LNCaP clone FGC (cell line): ENCODE data around the gene MUS81.

Experiments
- DNase-seq: peaks from one replicate; pipeline ENCODE4 v3.0.0-alpha.2; 2011; ENCODE audit warnings: low read depth
- H3K4me3 ChIP-seq: 2 replicates; pipeline ENCODE4 v1.5.1; 2011; ENCODE audit warnings: mild to moderate bottlenecking, low read depth, low read length, control low read depth
- TF ChIP-seq, protein P1 (sequence below): IDR thresholded peaks from 2 replicates; pipeline ENCODE4 v1.5.1; 2012; ENCODE audit warnings: mild to moderate bottlenecking; ENCODE audit not compliant: control insufficient read depth, insufficient read depth; ENCODE audit errors: extremely low read depth

The MUS81 gene

DNA sequence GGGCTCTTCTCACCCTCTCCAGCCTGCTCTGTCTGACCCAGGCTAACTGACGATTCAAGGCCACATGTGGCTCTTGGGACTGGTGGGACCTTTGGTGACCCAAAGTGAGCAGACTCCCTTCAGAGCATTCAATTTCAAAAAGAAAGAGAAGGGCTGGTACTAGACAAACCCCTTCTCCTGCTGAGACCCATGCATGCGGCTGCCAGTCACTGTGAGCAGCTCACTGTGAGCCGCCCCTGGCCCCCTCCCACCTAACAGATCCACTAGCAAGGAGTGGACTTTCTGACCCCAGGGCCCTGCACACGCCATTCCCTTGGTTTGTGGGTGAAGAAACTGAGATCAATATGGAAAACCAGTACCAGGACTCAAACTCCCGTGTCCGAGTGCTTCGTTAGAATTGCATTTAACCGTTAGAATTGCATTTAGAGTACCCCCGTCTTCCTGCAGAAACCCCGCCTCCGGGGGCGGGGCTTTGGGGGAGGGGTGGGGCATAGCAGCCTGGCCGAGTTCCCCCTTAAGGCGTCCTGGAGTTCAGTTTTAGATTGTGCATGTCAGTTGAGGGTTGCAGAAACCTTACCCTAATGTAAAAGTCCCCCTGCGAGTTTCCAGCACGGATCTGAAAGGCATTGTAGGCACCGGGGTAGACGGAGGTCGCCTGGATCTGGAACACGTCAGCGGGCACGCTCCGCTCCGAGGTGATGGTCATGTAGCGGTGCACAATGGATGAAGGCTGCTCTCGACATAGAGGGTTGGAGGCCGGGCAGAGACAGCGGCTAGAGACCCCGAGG, 7.2 kb downstream of the MUS81 start:
- no peak overlapping the region for H3K4me3 ChIP-seq
- TF ChIP-seq, protein P1, sequence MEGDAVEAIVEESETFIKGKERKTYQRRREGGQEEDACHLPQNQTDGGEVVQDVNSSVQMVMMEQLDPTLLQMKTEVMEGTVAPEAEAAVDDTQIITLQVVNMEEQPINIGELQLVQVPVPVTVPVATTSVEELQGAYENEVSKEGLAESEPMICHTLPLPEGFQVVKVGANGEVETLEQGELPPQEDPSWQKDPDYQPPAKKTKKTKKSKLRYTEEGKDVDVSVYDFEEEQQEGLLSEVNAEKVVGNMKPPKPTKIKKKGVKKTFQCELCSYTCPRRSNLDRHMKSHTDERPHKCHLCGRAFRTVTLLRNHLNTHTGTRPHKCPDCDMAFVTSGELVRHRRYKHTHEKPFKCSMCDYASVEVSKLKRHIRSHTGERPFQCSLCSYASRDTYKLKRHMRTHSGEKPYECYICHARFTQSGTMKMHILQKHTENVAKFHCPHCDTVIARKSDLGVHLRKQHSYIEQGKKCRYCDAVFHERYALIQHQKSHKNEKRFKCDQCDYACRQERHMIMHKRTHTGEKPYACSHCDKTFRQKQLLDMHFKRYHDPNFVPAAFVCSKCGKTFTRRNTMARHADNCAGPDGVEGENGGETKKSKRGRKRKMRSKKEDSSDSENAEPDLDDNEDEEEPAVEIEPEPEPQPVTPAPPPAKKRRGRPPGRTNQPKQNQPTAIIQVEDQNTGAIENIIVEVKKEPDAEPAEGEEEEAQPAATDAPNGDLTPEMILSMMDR, result no peak
- no peak for DNase-seq

- DNase-seq, result no peak
- TF ChIP-seq, protein P1, result no peak
- no peak overlapping the region for H3K4me3 ChIP-seq
These were observed 7.9 kb downstream of the MUS81 start for GRCh38 chr11:65868076-65868667.

GRCh38 chr11:65868907-65869306, 8.7 kb downstream of the MUS81 start:
- H3K4me3 ChIP-seq, result no peak overlapping the region
- TF ChIP-seq, protein P1, result no peak
- no peak for DNase-seq

GRCh38 chr11:65869643-65870306, 9.5 kb downstream of the MUS81 start:
- TF ChIP-seq, protein P1, result no peak
- no peak overlapping the region for H3K4me3 ChIP-seq
- no peak for DNase-seq

DNA sequence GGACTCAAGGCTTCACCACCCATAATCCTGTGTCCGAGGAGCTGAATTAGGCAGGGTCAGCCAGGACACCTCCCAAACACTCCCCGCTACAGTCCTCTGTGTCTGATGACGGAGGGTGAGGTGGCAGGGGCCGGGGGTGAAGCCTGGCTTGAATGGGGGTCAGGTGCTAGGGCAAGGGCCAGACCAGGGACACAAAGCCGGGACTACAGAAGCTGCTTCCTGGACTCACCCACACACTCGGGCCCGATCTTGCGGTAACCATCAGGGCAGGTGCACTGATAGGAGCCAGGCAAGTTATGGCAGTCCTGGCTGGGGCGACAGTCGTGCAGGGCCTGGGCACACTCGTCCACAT, 10.1 kb downstream of the MUS81 start:
- TF ChIP-seq, protein P1, result no peak
- H3K4me3 ChIP-seq, result no peak overlapping the region
- no peak for DNase-seq

DNA sequence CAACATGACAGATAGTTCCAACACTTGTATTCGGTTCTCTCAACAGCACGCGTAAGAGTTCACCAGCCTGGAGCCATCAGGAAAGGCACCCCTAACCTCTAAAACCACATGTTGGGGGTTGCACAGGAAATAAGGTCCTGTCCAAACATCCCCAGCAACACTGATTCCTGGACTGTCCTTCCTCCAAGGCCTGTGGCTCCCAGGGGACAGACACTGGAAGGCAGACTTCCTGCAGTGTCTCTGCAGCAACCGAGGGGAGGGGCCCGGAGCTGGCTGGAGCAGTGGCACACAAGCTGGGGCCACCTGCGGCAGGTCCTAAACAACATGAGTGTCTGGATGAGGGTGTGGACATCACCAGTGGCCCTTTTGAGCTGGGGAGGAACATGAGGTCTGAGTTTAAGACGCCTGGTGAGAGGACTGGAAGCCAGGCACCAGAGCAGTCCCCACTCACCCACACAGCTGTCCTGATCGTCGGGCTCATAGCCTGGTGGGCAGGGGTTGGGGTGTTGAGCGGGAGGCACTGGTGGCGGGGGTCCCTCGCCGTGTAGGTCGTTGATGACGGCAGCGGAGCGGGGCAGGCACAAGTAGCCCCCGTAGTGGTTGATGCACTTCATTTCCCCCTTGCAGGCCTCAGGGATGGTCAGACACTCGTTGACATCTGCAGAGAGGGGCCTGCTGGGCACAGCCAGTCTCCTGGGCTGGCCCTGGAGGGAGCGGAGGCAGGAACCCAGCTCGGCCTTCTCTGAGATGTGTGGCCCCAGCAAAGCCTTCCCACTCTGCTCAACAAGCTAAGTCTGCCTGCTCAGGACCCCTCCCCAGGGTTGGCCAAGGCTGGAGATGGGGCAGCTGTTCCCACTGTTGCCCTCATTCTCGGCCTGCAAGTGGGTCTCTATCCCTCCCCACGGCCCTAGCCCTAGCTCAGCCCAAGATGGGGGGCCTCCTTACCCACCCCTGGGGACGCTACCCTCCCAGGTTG, 10.8 kb downstream of the MUS81 start:
- no peak overlapping the region for H3K4me3 ChIP-seq
- no peak for DNase-seq
- TF ChIP-seq, protein P1, result no peak
